Activated effector memory CD4-positive, alpha-beta T cell treated with Interleukin-2 at 50 U/mL for 16 hours (primary cell): ENCODE results near the gene ADI1.
"Not testable (repeated sequence)": the region's sequence is repeated elsewhere in the genome, so short reads cannot be mapped to it uniquely, and the experiment has no call there.

Experiments
- DNase-seq: peaks from one replicate; pipeline ENCODE4 v3.0.0-alpha.2; 2020

Gene ADI1

GRCh38 chr2:3527886-3528785 lies 8.8 kb upstream of the ADI1 start:
- no peak for DNase-seq

GRCh38 chr2:3526871-3527270 lies 7.5 kb upstream of the ADI1 start:
- DNase-seq: no peak

GRCh38 chr2:3523551-3524041 lies 4.3 kb upstream of the ADI1 start:
- DNase-seq: no peak

- DNase-seq: no peak
These were observed 3.7 kb upstream of the ADI1 start for GRCh38 chr2:3522961-3523421.

- no peak for DNase-seq
These were observed 1.3 kb upstream of the ADI1 start for GRCh38 chr2:3520591-3520990.

GRCh38 chr2:3518496-3519254 lies 656 bp downstream of the ADI1 start:
- peak; percentile 97 for DNase-seq

GRCh38 chr2:3517948-3518495 lies 1.3 kb downstream of the ADI1 start:
- no peak for DNase-seq

- DNase-seq: no peak
These were observed 2.5 kb downstream of the ADI1 start for GRCh38 chr2:3516831-3517230.

- DNase-seq: not testable (repeated sequence)
These were observed 3.9 kb downstream of the ADI1 start for GRCh38 chr2:3515438-3515837.

GRCh38 chr2:3513026-3513810 lies 6.1 kb downstream of the ADI1 start:
- DNase-seq: no peak

GRCh38 chr2:3512086-3512485 lies 7.2 kb downstream of the ADI1 start:
- no peak for DNase-seq

- no peak for DNase-seq
These were observed 13.6 kb downstream of the ADI1 start for GRCh38 chr2:3505771-3506170.

GRCh38 chr2:3504741-3505140 lies 14.6 kb downstream of the ADI1 start:
- DNase-seq: no peak

GRCh38 chr2:3503483-3503882 lies 15.8 kb downstream of the ADI1 start:
- DNase-seq: no peak

- no peak for DNase-seq
These were observed 16.3 kb downstream of the ADI1 start for GRCh38 chr2:3503046-3503445.

GRCh38 chr2:3500326-3500899 lies 18.9 kb downstream of the ADI1 start:
- no peak for DNase-seq

- DNase-seq: no peak
These were observed 20.4 kb downstream of the ADI1 start for GRCh38 chr2:3498783-3499394.

GRCh38 chr2:3496708-3497080 lies 22.6 kb downstream of the ADI1 start:
- DNase-seq: not testable (repeated sequence)

- DNase-seq: no peak
These were observed 24.2 kb downstream of the ADI1 start for GRCh38 chr2:3494984-3495666.

- no peak for DNase-seq
These were observed 25.7 kb downstream of the ADI1 start for GRCh38 chr2:3493615-3494007.

- DNase-seq: no peak
These were observed 26.2 kb downstream of the ADI1 start for GRCh38 chr2:3492951-3493614.
